Small intestine (tissue), 7 donors: Measurements from ENCODE around the gene ITGB8. TPM values are rescaled to one million over a fixed set of nuclear protein-coding genes. Genes with fewer than 3 reads are reported as not detected.

Experiments used
- DNase-seq, 2 donors: peaks; one replicate each; pipeline versions ENCODE4 v3.0.0 to v3.0.0-alpha.2; 2013
- FAIRE-seq: peaks from 2 replicates; lab custom pipeline; 2012; peaks lifted over from hg19 to GRCh38; lab: Jason Lieb, UNC
- H3K27ac ChIP-seq, 3 donors: one replicate each; pipeline ENCODE4 v1.5.1; 2013; ENCODE audit warnings: low read length in 2 of 3, mild to moderate bottlenecking in 2 of 3, control low read depth in 1 of 3, inconsistent platforms in 1 of 3, low read depth in 1 of 3, moderate library complexity in 1 of 3
- H3K27me3 ChIP-seq, 3 donors: one replicate each; pipeline ENCODE4 v1.6.1; 2013; ENCODE audit warnings: low read length in 3 of 3, inconsistent platforms in 1 of 3; ENCODE audit not compliant: control insufficient read depth in 3 of 3, insufficient read depth in 3 of 3
- H3K36me3 ChIP-seq, 3 donors: one replicate each; pipeline ENCODE4 v1.6.1; 2013; ENCODE audit warnings: low read length in 3 of 3, inconsistent platforms in 1 of 3, low read depth in 1 of 3, mild to moderate bottlenecking in 1 of 3, moderate library complexity in 1 of 3; ENCODE audit not compliant: control insufficient read depth in 3 of 3, insufficient read depth in 2 of 3
- H3K4me1 ChIP-seq, 3 donors: one replicate each; pipeline ENCODE4 v1.6.1; 2013; ENCODE audit warnings: low read length in 2 of 3, inconsistent platforms in 1 of 3, low read depth in 1 of 3, mild to moderate bottlenecking in 1 of 3, moderate library complexity in 1 of 3; ENCODE audit not compliant: control insufficient read depth in 3 of 3, insufficient read depth in 2 of 3
- H3K4me3 ChIP-seq, 3 donors: one replicate each; pipeline ENCODE4 v1.5.1; 2013; ENCODE audit warnings: low read length in 3 of 3, control low read depth in 1 of 3, inconsistent platforms in 1 of 3, low read depth in 1 of 3, mild to moderate bottlenecking in 1 of 3, moderate library complexity in 1 of 3
- H3K9me3 ChIP-seq, 2 donors: one replicate each; pipeline ENCODE4 v1.6.1; 2013; ENCODE audit warnings: low read depth in 1 of 2, low read length in 1 of 2; ENCODE audit not compliant: control insufficient read depth in 2 of 2, insufficient read depth in 1 of 2
- WGBS, 3 donors: extraction: QIAGEN DNeasy Blood & Tissue Kit; methylation state at CpG; one replicate each; pipeline ENCODE4 v1.1.7; 2013; 5-methylcytosine and 5-hydroxymethylcytosine counted together
- polyA plus RNA-seq, 4 donors: library from polyadenylated mRNA; stranded (reverse) in 3 of 4; unstranded in 1 of 4; fragments of 200-250 nt in 3 of 4; fragments of 120-200 nt in 1 of 4; gene quantifications; one replicate each; pipeline versions ENCODE4 v1.2.1 to v1.2.3, GENCODE V29; 2013
- donor health status: healthy with polysubstance abuse.
- donor health status: control.
- donor health status: control.
- donor health status: Bipolar disorder and iron deficiency.
- donor health status: healthy.

Gene ITGB8
- polyA plus RNA-seq, 4 donors, result 0.45 to 37.7 (median 1.9) TPM

DNA sequence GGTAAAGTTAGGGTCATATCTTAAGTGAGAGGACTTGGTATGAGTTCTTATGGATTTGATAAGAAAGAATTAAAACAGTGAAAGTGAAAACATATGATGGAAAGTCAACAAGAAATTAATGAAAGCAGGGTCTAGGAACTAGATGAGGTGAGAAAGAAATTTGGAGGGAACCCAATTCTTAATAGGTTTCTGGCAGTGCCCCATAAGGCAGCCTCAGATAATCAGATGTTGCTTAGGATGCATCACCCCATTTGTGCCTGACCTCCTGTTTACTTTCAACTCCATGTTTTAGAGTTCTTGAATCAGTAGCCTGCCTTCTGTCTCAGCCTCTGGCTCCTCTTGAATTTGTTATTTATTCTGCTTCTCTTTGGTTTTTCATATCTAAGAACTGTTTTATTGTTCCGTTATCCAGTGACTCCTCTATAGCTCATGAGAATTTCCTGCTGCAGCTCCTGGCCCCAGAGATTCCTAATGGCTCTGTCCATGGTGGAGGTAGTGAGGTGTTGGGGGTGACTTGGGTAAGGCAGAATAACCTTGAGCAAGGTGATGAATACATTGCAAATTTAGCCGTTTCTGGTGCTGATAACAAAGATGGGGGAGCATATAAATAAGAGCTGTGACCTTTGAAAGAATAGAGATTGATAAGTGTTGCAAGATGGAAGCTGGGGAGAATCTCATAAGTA lies 17.6 kb downstream of the ITGB8 start:
- 73 to 82% (median 74%) methylated on average over 2 of the region's 2 CpGs for WGBS, 3 donors
- no peak for FAIRE-seq
- H3K9me3 ChIP-seq, result no peaks in the 10 kb centered on the region
- peaks cover 0 to 2% (median 0%) of the 10 kb centered on the region in 3 donors for H3K4me1 ChIP-seq
- no peaks in the 10 kb centered on the region for H3K27me3 ChIP-seq
- DNase-seq, result no peak
- H3K27ac ChIP-seq, result no peak overlapping the region
- no peak overlapping the region for H3K4me3 ChIP-seq
- H3K36me3 ChIP-seq, result peaks cover 0 to 2% (median 2%) of the 10 kb centered on the region in 3 donors

DNA sequence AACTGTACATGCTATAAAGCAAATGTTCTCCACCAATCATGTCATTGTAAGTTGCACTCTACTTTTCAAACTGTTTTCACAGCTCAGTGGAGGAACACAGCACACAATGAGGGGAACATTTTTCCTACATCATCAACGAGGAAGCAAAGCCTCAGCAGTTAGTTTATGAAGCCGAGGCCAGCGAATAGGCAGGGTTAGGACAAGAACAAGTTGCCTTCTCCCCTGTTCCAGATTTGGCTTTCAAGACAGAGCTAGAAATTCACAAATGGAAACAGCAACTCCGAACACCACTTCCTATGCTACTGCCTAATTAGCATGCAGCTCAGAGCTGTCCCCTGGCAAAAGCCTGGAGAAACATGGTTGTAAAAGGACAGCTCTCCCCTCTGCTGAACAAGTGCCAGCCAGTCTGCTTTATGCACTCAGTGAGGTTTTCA lies 19.8 kb downstream of the ITGB8 start:
- Histone ChIP-seq H3K36me3 (peaks cover 0 to 3% (median 0%) of the 10 kb centered on the region in 3 donors), H3K4me1 (peaks cover 0 to 2% (median 0%) of the 10 kb centered on the region in 3 donors), H3K9me3 (no peaks in the 10 kb centered on the region), H3K27ac (no peak overlapping the region), H3K4me3 (no peak overlapping the region), H3K27me3 (no peaks in the 10 kb centered on the region)
- FAIRE-seq (no peak), DNase-seq (no peak)
- 33 to 50% (median 49%) methylated on average over 4 of the region's 4 CpGs for WGBS, 3 donors

DNA sequence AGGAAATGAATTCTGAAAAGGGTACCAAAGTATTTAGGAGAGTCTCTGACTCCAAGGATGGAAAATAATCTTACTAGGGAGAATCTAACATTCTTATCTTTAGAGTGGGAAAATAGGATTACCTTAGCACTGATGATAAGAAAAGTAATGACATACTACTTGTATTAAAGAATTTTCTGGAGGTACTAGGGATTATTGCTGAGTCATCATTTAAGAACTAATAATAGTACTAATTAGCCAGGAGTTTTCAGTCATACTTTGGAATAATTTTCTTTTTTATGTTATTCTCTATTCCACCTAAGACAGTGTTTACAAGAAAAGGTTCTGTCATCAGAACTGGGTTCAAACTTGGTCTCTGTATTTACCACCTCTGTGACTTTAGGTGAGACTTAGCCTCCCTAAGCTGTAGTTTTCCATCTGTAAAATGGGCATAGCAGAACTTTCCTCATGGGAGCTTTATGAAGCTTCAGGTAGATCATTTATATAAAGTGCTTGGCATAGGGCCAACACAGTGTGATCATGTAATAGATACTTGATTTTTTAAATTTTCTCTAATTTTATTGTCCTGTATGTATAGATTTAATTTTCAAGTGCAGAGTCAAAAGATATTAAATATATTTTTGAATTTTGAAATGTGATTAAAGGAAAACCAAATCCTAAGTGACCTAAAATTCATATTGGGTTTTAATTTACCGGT lies 20.4 kb downstream of the ITGB8 start:
- no peak for FAIRE-seq
- Histone ChIP-seq H3K27ac (no peak overlapping the region), H3K4me3 (no peak overlapping the region), H3K9me3 (no peaks in the 10 kb centered on the region), H3K4me1 (peaks cover 0 to 2% (median 0%) of the 10 kb centered on the region in 3 donors), H3K27me3 (no peaks in the 10 kb centered on the region), H3K36me3 (peaks cover 0 to 3% (median 0%) of the 10 kb centered on the region in 3 donors)
- no peak for DNase-seq
- 92 to 97% (median 97%) methylated on average over 1 of the region's 1 CpG for WGBS, 3 donors

DNA sequence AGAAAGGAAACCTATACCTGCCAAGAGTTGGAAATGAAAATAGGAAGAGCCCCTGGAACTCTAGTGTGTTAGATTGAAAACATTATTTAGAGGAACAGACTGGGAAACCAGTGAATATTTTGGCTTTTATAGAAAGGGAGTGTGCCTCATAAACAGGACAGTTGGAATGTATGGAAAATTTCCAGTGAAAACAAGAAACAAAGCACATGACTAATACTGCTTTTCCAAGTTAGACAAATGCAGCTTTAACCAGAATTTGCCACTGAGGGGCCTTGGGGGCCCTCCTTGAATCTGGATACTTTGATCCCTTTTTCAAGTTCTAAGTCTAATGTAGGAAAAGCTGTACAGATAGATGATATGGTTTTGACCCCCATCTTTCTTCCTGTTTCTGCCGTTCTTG lies 21.2 kb downstream of the ITGB8 start:
- WGBS, 3 donors, result 50 to 86% (median 76%) methylated on average over 1 of the region's 1 CpG
- Histone ChIP-seq H3K27me3 (no peaks in the 10 kb centered on the region), H3K4me1 (peaks cover 0 to 2% (median 0%) of the 10 kb centered on the region in 3 donors), H3K4me3 (no peak overlapping the region), H3K27ac (no peak overlapping the region), H3K9me3 (no peaks in the 10 kb centered on the region), H3K36me3 (peaks cover 0 to 3% (median 0%) of the 10 kb centered on the region in 3 donors)
- no peak for FAIRE-seq
- DNase-seq, result no peak

DNA sequence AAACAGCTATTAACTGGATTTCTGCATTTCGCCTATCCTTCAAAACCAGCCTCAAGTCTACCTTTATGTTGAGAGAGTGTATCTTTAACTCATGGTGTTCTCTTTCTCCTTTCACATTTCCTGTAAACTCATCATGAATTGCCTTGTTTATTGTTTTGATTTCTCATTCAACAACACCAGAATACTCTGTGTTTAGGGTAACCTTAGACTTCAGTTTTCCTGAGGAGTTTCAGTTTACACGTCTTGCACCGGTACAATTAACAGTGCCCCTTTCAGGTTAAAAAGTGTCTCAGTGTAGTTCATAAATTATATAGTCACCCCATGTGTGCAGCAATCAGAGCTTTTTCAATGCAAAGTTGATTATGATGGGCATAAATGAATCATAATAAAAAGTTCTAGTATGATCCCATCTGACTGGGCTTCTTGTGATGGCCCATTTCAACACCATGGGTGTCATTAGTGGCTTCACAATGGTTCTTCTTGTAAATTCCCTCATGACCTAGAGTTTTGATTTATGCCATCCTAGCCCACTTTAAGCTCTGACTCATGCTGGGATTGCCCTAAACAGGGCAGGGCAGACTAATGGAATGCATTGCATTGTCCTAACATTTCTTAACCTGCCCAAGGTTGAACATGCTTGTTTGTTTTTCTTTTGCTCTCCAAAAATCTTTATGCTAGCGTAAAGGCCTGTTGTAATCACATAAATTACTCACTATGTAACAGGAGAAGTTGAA lies 22.0 kb downstream of the ITGB8 start:
- Histone ChIP-seq H3K27ac (no peak overlapping the region), H3K36me3 (peaks cover 0 to 3% (median 0%) of the 10 kb centered on the region in 3 donors), H3K4me3 (no peak overlapping the region), H3K27me3 (no peaks in the 10 kb centered on the region), H3K9me3 (no peaks in the 10 kb centered on the region), H3K4me1 (peaks cover 0 to 2% (median 0%) of the 10 kb centered on the region in 3 donors)
- FAIRE-seq, result no peak
- 83 to 87% (median 84%) methylated on average over 4 of the region's 4 CpGs for whole genome bisulfite sequencing, 3 donors
- peak in 1 of 2 donors; percentile 53 for DNase-seq

DNA sequence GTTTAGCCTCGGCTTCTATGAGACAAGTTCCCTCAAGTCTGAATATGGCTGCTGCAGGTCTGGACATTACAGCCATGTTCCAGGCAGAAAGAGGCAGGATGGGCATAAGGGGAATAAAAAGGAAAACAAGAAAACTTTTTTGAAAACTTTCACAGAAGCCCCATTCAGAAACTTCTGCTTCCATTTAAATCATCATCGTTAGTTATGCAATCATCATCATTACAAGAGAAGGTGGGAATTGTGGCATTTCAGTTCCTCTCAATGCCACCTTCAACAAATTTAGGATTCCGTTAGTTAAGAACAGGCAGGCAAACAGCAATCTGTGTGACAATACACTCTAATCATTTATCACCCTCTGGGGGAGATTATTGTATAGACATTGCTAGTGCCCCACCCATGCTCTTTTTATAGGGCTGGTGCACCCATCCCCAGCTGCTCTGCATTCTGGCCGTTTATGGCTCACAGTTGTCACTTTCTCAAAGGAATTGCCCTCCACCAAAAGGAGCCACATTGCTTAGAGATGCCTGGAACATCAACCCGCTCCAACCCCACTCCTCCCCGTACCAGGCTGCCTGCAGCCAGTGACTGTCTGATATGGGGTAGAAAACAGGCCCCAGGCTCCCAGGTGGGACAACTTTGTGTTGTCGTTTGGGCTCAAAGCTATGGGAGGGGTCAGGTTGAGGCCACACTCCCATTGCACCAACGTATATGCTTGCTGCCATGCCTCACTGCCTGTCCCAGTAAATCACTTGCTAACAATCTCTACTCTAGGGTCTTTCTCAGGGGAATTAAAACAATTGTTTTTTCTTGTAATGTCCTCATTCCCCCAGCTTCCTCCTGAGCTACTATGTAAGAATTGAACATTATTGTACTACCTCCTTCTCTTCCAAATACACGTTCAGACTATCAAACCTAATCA lies 24.2 kb downstream of the ITGB8 start:
- DNase-seq (no peak), FAIRE-seq (no peak)
- H3K27me3 ChIP-seq, result no peaks in the 10 kb centered on the region
- no peak overlapping the region for H3K4me3 ChIP-seq
- no peak overlapping the region for H3K27ac ChIP-seq
- H3K4me1 ChIP-seq, result peaks cover 0 to 2% (median 0%) of the 10 kb centered on the region in 3 donors
- 73 to 81% (median 77%) methylated on average over 9 of the region's 9 CpGs for WGBS, 3 donors
- peaks cover 0 to 3% (median 0%) of the 10 kb centered on the region in 3 donors for H3K36me3 ChIP-seq
- H3K9me3 ChIP-seq, result no peaks in the 10 kb centered on the region

DNA sequence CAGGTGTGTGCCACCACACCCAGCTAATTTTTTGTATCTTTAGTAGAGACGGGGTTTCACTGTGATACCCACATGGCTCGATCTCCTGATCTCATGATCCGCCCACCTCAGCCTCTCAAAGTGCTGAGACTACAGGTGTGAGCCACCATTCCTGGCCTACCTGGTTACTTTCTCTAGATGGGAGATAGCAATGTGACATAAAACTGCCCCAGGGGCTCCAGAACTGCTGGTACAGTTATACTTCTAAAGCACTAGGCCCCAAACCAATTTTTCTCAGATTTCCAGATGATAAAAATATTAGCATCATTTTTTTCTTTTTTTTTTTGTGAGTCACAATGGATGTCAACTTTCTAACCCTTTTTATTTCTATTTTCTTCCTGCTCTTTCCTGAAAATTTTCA lies 27.4 kb downstream of the ITGB8 start:
- WGBS, 3 donors, result 89 to 96% (median 95%) methylated on average over 3 of the region's 3 CpGs
- H3K36me3 ChIP-seq, result peaks cover 0 to 3% (median 0%) of the 10 kb centered on the region in 3 donors
- DNase-seq (no peak), FAIRE-seq (no peak)
- H3K9me3 ChIP-seq, result no peaks in the 10 kb centered on the region
- no peaks in the 10 kb centered on the region for H3K27me3 ChIP-seq
- no peaks in the 10 kb centered on the region for H3K4me1 ChIP-seq
- no peak overlapping the region for H3K27ac ChIP-seq
- no peak overlapping the region for H3K4me3 ChIP-seq
